Psoas muscle (tissue), 8 donors: ENCODE results near the gene GREB1. TPM values are rescaled to one million over a fixed set of nuclear protein-coding genes. Genes with fewer than 3 reads are reported as not detected.

Source experiments
- ATAC-seq, 4 donors: fragments of 200-7000 bp; cut with Tn5 transposase; one replicate each; pipeline ENCODE4 v1.9.1; 2020; ENCODE audit warnings: moderate library complexity in 3 of 4, mild to moderate bottlenecking in 2 of 4
- DNase-seq, 2 donors: peaks; one replicate each; pipeline ENCODE4 v3.0.0-alpha.2; 2020
- H3K27ac ChIP-seq: fragments of 200-600 bp; one replicate; pipeline ENCODE4 v1.8.0; 2022
- H3K27me3 ChIP-seq, 3 donors: fragments of 200-600 bp in 1 of 3; one replicate each; pipeline versions ENCODE4 v1.6.1 to v1.8.0; 2013 to 2022; ENCODE audit warnings: low read length in 2 of 3, mild to moderate bottlenecking in 2 of 3, moderate library complexity in 1 of 3; ENCODE audit not compliant: insufficient read depth in 3 of 3
- H3K36me3 ChIP-seq, 2 donors: fragments of 200-600 bp in 1 of 2; one replicate each; pipeline versions ENCODE4 v1.6.1 to v1.8.0; 2013 to 2022; ENCODE audit warnings: low read depth in 1 of 2, mild to moderate bottlenecking in 1 of 2, moderate library complexity in 1 of 2; ENCODE audit not compliant: insufficient read depth in 1 of 2
- H3K4me1 ChIP-seq: fragments of 200-600 bp; one replicate; pipeline ENCODE4 v1.8.0; 2022
- H3K4me3 ChIP-seq: fragments of 200-600 bp; one replicate; pipeline ENCODE4 v1.8.0; 2022; ENCODE audit warnings: mild to moderate bottlenecking
- H3K9me3 ChIP-seq: fragments of 200-600 bp; one replicate; pipeline ENCODE4 v1.8.0; 2022
- WGBS, 3 donors: extraction: QIAGEN DNeasy Blood & Tissue Kit; methylation state at CpG; one replicate each; pipeline versions ENCODE4 v1.1.6 to v1.1.7; 2013; 5-methylcytosine and 5-hydroxymethylcytosine counted together
- intact Hi-C, 2 donors: fragments of 100-400 bp; cut with DNase I; formaldehyde crosslinking; loops; one replicate each; pipeline versions ENCODE4 v1.11.0 to v1.14.2; 2022
- polyA plus RNA-seq, 3 donors: library from polyadenylated mRNA; stranded (reverse); fragments of 200-250 nt; gene quantifications; one replicate each; pipeline ENCODE4 v1.2.3, GENCODE V29; 2013
- total RNA-seq, 4 donors: library from RNA; stranded (reverse); fragmentation: NEBNext Ultra II Directional in 2 of 4; extraction: Animal tissue kit (Norgen Biotek cat#: 25700) in 2 of 4; gene quantifications; one replicate each; pipeline versions ENCODE4 v1.2.1 to v1.2.4, GENCODE V29; 2021 to 2023
- TF ChIP-seq, protein P1 (sequence below): fragments of 200-600 bp; IDR thresholded peaks from one replicate; pipeline ENCODE4 v1.8.0; 2022; ENCODE audit warnings: antibody characterized with exemption
- donor health status: healthy with polysubstance abuse.
- donor health status: DM: no; HTN: no; CAD: no; lungs with moderate emphysema.
- donor health status: Bipolar disorder and iron deficiency.
- donor health status: healthy.
- donor health status: DM: yes; HTN: yes; CAD: no.
- donor health status: DM: no; HTN: no; CAD: no.
- donor health status: DM: no; HTN: no; CAD: no.
- donor health status: DM: yes; HTN: yes; CAD: no.

Gene GREB1
- total and polyA plus RNA-seq, 7 donors = 1.3 to 17.5 (median 3.2) TPM

GRCh38 chr2:11583840-11584524, 50.1 kb downstream of the GREB1 start:
- H3K36me3 ChIP-seq = peaks cover 0 to 3% of the 10 kb centered on the region in 2 donors
- DNase-seq (peak; percentile 72 to 84), ATAC-seq (peak; percentile 72 to 79 (median 76))
- TF ChIP-seq, protein P1, sequence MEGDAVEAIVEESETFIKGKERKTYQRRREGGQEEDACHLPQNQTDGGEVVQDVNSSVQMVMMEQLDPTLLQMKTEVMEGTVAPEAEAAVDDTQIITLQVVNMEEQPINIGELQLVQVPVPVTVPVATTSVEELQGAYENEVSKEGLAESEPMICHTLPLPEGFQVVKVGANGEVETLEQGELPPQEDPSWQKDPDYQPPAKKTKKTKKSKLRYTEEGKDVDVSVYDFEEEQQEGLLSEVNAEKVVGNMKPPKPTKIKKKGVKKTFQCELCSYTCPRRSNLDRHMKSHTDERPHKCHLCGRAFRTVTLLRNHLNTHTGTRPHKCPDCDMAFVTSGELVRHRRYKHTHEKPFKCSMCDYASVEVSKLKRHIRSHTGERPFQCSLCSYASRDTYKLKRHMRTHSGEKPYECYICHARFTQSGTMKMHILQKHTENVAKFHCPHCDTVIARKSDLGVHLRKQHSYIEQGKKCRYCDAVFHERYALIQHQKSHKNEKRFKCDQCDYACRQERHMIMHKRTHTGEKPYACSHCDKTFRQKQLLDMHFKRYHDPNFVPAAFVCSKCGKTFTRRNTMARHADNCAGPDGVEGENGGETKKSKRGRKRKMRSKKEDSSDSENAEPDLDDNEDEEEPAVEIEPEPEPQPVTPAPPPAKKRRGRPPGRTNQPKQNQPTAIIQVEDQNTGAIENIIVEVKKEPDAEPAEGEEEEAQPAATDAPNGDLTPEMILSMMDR = peak; percentile 87
- H3K27ac ChIP-seq = peak overlapping the region; percentile 58
- H3K9me3 ChIP-seq = no peaks in the 10 kb centered on the region
- no peak overlapping the region for H3K4me3 ChIP-seq
- peaks cover 7% of the 10 kb centered on the region for H3K4me1 ChIP-seq
- no peaks in the 10 kb centered on the region for H3K27me3 ChIP-seq
- 55 to 59% (median 57%) methylated on average over 14 of the region's 14 CpGs for WGBS, 3 donors
- intact Hi-C loops = loop anchor here (1.0 to 10.0 kb wide), 5 partner anchors 105 to 749 kb away; a partner anchor contains a TSS

DNA sequence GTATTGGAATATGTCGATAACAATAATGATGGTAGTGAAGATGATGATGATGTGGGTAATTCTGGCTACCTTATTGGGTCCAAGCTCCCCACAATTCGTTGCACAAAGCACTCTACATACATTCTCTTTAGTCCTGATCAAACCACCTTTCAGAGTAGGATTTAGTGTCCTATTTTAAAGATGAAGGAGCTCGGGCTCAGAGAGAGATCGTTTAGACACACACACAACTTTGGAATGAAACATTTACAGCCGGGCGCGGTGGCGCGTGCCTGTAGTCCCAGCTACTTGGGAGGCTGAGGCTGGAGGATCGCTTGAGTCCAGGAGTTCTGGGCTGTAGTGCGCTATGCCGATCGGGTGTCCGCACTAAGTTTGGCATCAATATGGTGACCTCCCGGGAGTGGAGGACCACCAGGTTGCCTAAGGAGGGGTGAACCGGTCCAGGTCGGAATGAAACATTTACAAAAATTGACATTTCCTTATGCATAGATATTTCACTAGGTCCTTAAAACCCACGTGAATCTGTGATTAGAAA, 50.7 kb downstream of the GREB1 start:
- Histone ChIP-seq H3K36me3 (peaks cover 0 to 3% of the 10 kb centered on the region in 2 donors), H3K4me1 (peaks cover 7% of the 10 kb centered on the region), H3K27me3 (no peaks in the 10 kb centered on the region), H3K4me3 (no peak overlapping the region), H3K9me3 (no peaks in the 10 kb centered on the region), H3K27ac (no peak overlapping the region)
- WGBS, 3 donors = 84 to 87% (median 85%) methylated on average over 18 of the region's 18 CpGs
- TF ChIP-seq, protein P1 = no peak
- no peak for ATAC-seq
- intact Hi-C loops = loop anchor here (1.0 to 10.0 kb wide), 3 partner anchors 106 to 750 kb away; a partner anchor contains a TSS
- DNase-seq = no peak

- intact Hi-C loops = loop anchor here (10.0 kb wide), 2 partner anchors 450 to 750 kb away; a partner anchor contains a TSS
- WGBS, 3 donors = 97 to 99% (median 97%) methylated on average over 7 of the region's 7 CpGs
- ATAC-seq = no peak
These were observed 51.2 kb downstream of the GREB1 start for GRCh38 chr2:11585071-11585470.

GRCh38 chr2:11588228-11589110, 54.6 kb downstream of the GREB1 start:
- H3K27me3 ChIP-seq = no peaks in the 10 kb centered on the region
- no peak overlapping the region for H3K27ac ChIP-seq
- no peaks in the 10 kb centered on the region for H3K4me1 ChIP-seq
- H3K9me3 ChIP-seq = no peaks in the 10 kb centered on the region
- ATAC-seq (no peak), DNase-seq (no peak)
- intact Hi-C loops = loop anchor here (10.0 kb wide), 2 partner anchors 454 to 754 kb away; a partner anchor contains a TSS
- peaks cover 0 to 9% of the 10 kb centered on the region in 2 donors for H3K36me3 ChIP-seq
- TF ChIP-seq, protein P1 = no peak
- no peak overlapping the region for H3K4me3 ChIP-seq
- 91 to 95% (median 91%) methylated on average over 21 of the region's 21 CpGs for WGBS, 3 donors

More at GRCh38 chr2:11585071-11585470, 51.2 kb downstream of the GREB1 start:
- no peak overlapping the region for H3K4me3 ChIP-seq
- H3K4me1 ChIP-seq = peaks cover 7% of the 10 kb centered on the region
- TF ChIP-seq, protein P1 = no peak
- H3K27ac ChIP-seq = no peak overlapping the region
- peaks cover 0 to 3% of the 10 kb centered on the region in 2 donors for H3K36me3 ChIP-seq
- H3K27me3 ChIP-seq = no peaks in the 10 kb centered on the region
- no peaks in the 10 kb centered on the region for H3K9me3 ChIP-seq
- DNase-seq = no peak
